GM06990 (cell line): Measurements from ENCODE around the gene SPIN3.
"Not testable (repeated sequence)": the region's sequence is repeated elsewhere in the genome, so short reads cannot be mapped to it uniquely, and the experiment has no call there.

Source experiments
- DNase-seq: peaks from one replicate; pipeline ENCODE4 v3.0.0-alpha.2; 2011; ENCODE audit not compliant: insufficient read length; ENCODE audit errors: extremely low read depth
- H3K27me3 ChIP-seq: replicated peaks from 2 replicates; pipeline ENCODE4 v1.6.0; 2011; ENCODE audit warnings: low read length; ENCODE audit not compliant: control insufficient read depth, insufficient read depth
- H3K36me3 ChIP-seq: 2 replicates; pipeline ENCODE4 v1.5.1; 2011; ENCODE audit warnings: low read length; ENCODE audit not compliant: control insufficient read depth, insufficient read depth
- H3K4me3 ChIP-seq: replicated peaks from 2 replicates; pipeline ENCODE4 v1.5.1; 2011; ENCODE audit warnings: low read depth, mild to moderate bottlenecking, control low read depth, low read length
- CTCF ChIP-seq: IDR thresholded peaks from 2 replicates; pipeline ENCODE4 v1.5.1; 2011; ENCODE audit warnings: low read length, control low read depth, mild to moderate bottlenecking, inconsistent platforms; ENCODE audit not compliant: insufficient read depth, poor library complexity, severe bottlenecking

The SPIN3 gene

GRCh38 chrX:56947699-56948098 is 47.6 kb downstream of the SPIN3 start:
- no peak for TF ChIP-seq CTCF
- DNase-seq, result no peak
- Histone ChIP-seq H3K36me3 (no peaks in the 10 kb centered on the region), H3K27me3 (no peaks in the 10 kb centered on the region), H3K4me3 (no peak overlapping the region)

- not testable (repeated sequence) for DNase-seq, H3K27me3 ChIP-seq, H3K4me3 ChIP-seq, H3K36me3 ChIP-seq
Observed at GRCh38 chrX:56946201-56946600, 49.1 kb downstream of the SPIN3 start.

- not testable (repeated sequence) for H3K27me3 ChIP-seq, H3K36me3 ChIP-seq, DNase-seq, H3K4me3 ChIP-seq
Observed at GRCh38 chrX:56945226-56945625, 50.1 kb downstream of the SPIN3 start.

- no peak for DNase-seq
- Histone ChIP-seq H3K27me3 (no peaks in the 10 kb centered on the region), H3K4me3 (no peak overlapping the region), H3K36me3 (no peaks in the 10 kb centered on the region)
- TF ChIP-seq CTCF, result no peak
Observed at GRCh38 chrX:56943264-56943663, 52.1 kb downstream of the SPIN3 start.
